K562 (cell line): ENCODE results near the gene FCSK. TPM values are rescaled to one million over a fixed set of nuclear protein-coding genes. Genes with fewer than 3 reads are reported as not detected.

ENCODE experiments used
- BRD9 ChIP-seq: fragments of 450-650 bp; IDR thresholded peaks from 2 replicates; pipeline ENCODE4 v1.6.1; 2018; ENCODE audit warnings: low read depth; ENCODE audit not compliant: partially characterized antibody
- CREB5 ChIP-seq: fragments of 250-450 bp; sonication (Bioruptor Pico); IDR thresholded peaks from 2 replicates; pipeline ENCODE4 v1.5.0; 2020; ENCODE audit warnings: mild to moderate bottlenecking
- DDX20 ChIP-seq: fragments of 450-650 bp; IDR thresholded peaks from 2 replicates; pipeline ENCODE4 v1.6.1; 2016; ENCODE audit warnings: missing genetic modification characterization, low read depth, mild to moderate bottlenecking, missing compliant biosample characterization, moderate library complexity
- DMBX1 ChIP-seq: fragments of 250-450 bp; sonication (Bioruptor Pico); IDR thresholded peaks from 2 replicates; pipeline ENCODE4 v1.8.0; 2022; ENCODE audit warnings: inconsistent platforms, mild to moderate bottlenecking, moderate library complexity, borderline replicate concordance
- E2F3 ChIP-seq: fragments of 250-450 bp; sonication (Bioruptor Pico); IDR thresholded peaks from 2 replicates; pipeline ENCODE4 v1.4.0; 2020; ENCODE audit warnings: mild to moderate bottlenecking
- FOXJ3 ChIP-seq: sonication (generic); formaldehyde crosslinking; IDR thresholded peaks from 2 replicates; pipeline ENCODE4 v1.4.0; 2020; ENCODE audit warnings: mild to moderate bottlenecking, missing genetic modification reagents
- FOXK1 ChIP-seq: sonication (generic); formaldehyde crosslinking; IDR thresholded peaks from 2 replicates; pipeline ENCODE4 v1.8.0; 2022; ENCODE audit warnings: missing genetic modification reagents, mild to moderate bottlenecking, borderline replicate concordance
- GATA2 ChIP-seq: sonication (generic); formaldehyde crosslinking; IDR thresholded peaks from 2 replicates; pipeline ENCODE4 v1.4.0; 2020; ENCODE audit warnings: mild to moderate bottlenecking, missing genetic modification reagents
- HSF4 ChIP-seq: fragments of 250-450 bp; sonication (Bioruptor Pico); IDR thresholded peaks from 2 replicates; pipeline ENCODE4 v2.1.2; 2022; ENCODE audit warnings: mild to moderate bottlenecking, moderate library complexity, borderline replicate concordance
- MYC ChIP-seq, 2 experiments: fragments of 250-450 bp in 1 of 2; sonication (Bioruptor Pico) in 1 of 2; IDR thresholded peaks; 2 replicates each; pipeline versions ENCODE4 v1.5.1 to v1.6.1; 2012 to 2021; ENCODE audit warnings: low read depth in 2 of 2, borderline replicate concordance in 1 of 2, improper control_type of control experiment in 1 of 2, low read length in 1 of 2, mild to moderate bottlenecking in 1 of 2, moderate library complexity in 1 of 2
- MYNN ChIP-seq, 2 experiments: sonication (generic); formaldehyde crosslinking in 1 of 2; IDR thresholded peaks; 2 replicates each; pipeline versions ENCODE4 v1.5.0 to v1.6.1; 2016 to 2020; ENCODE audit warnings: antibody characterized with exemption in 1 of 2, missing genetic modification reagents in 1 of 2
- PCBP2 ChIP-seq: fragments of 200-400 bp; formaldehyde crosslinking; IDR thresholded peaks from 2 replicates; pipeline ENCODE4 v1.6.1; 2018; ENCODE audit warnings: low read length, low read depth, mild to moderate bottlenecking, moderate library complexity; ENCODE audit not compliant: poor library complexity, severe bottlenecking
- PML ChIP-seq: IDR thresholded peaks from 2 replicates; pipeline ENCODE4 v1.6.1; 2012; ENCODE audit warnings: low read length, inconsistent platforms
- RCOR1 ChIP-seq, 2 experiments: IDR thresholded peaks; 2 replicates each; pipeline ENCODE4 v1.6.1; 2012; ENCODE audit warnings: low read depth in 2 of 2, low read length in 2 of 2, borderline replicate concordance in 1 of 2, improper control_type of control experiment in 1 of 2
- SP2 ChIP-seq: IDR thresholded peaks from 2 replicates; pipeline ENCODE4 v1.6.1; 2011; ENCODE audit warnings: mild to moderate bottlenecking, low read depth, low read length, moderate library complexity; ENCODE audit not compliant: poor library complexity, severe bottlenecking; ENCODE audit errors: extremely low read depth
- TFAP4 ChIP-seq: sonication (generic); formaldehyde crosslinking; IDR thresholded peaks from 2 replicates; pipeline ENCODE4 v1.8.0; 2022; ENCODE audit warnings: missing genetic modification reagents, mild to moderate bottlenecking, moderate library complexity, borderline replicate concordance
- YY1 ChIP-seq, 3 experiments: IDR thresholded peaks; 2 replicates each; pipeline ENCODE4 v1.6.1; 2011; ENCODE audit warnings: low read length in 2 of 3, mild to moderate bottlenecking in 2 of 3, moderate library complexity in 2 of 3, borderline replicate concordance in 1 of 3, control low read depth in 1 of 3, low read depth in 1 of 3; ENCODE audit not compliant: insufficient read depth in 3 of 3, insufficient replicate concordance in 2 of 3, control insufficient read depth in 1 of 3, insufficient read length in 1 of 3; ENCODE audit errors: extremely low read depth in 1 of 3
- ZNF717 ChIP-seq: fragments of 250-450 bp; sonication (Bioruptor Pico); IDR thresholded peaks from 2 replicates; pipeline ENCODE4 v1.5.0; 2021
- polyA plus RNA-seq, 8 experiments: library from polyadenylated mRNA; depleted of rRNA in 4 of 8; stranded (reverse) in 5 of 8; unstranded in 3 of 8; fragments of >200 nt; fragmentation: Nextera tagmentation in 2 of 8; fragmentation: Illumina TruSeq in 1 of 8; extraction: Ambion mirVana in 2 of 8; extraction: Trizol in 1 of 8; gene quantifications; 2 replicates each; pipeline versions ENCODE4 v1.2.1 to v1.2.3, GENCODE V29; 2011 to 2014; ENCODE audit warnings: inconsistent platforms in 1 of 8, missing spikeins in 1 of 8
- total RNA-seq, 7 experiments: library from RNA; depleted of rRNA in 6 of 7; stranded (reverse); fragments of >200 nt in 6 of 7; fragmentation: Illumina TruSeq in 2 of 7; extraction: Trizol in 2 of 7; gene quantifications; 2 replicates each; pipeline versions ENCODE4 v1.2.1 to v1.2.3, GENCODE V29; 2011 to 2021; ENCODE audit warnings: low replicate concordance in 1 of 7
- TF ChIP-seq, protein P1 (sequence below): IDR thresholded peaks from 2 replicates; pipeline ENCODE4 v1.6.1; 2011; ENCODE audit warnings: borderline replicate concordance, low read depth, mild to moderate bottlenecking, moderate library complexity, low read length; ENCODE audit not compliant: insufficient read depth, poor library complexity, severe bottlenecking

The FCSK gene
- total and polyA plus RNA-seq, 9 of the 15 experiments (the other 6 are each of a cell fraction or from before 2014, with no cell fraction given): 0.92 to 18.6 (median 8.3) TPM

DNA sequence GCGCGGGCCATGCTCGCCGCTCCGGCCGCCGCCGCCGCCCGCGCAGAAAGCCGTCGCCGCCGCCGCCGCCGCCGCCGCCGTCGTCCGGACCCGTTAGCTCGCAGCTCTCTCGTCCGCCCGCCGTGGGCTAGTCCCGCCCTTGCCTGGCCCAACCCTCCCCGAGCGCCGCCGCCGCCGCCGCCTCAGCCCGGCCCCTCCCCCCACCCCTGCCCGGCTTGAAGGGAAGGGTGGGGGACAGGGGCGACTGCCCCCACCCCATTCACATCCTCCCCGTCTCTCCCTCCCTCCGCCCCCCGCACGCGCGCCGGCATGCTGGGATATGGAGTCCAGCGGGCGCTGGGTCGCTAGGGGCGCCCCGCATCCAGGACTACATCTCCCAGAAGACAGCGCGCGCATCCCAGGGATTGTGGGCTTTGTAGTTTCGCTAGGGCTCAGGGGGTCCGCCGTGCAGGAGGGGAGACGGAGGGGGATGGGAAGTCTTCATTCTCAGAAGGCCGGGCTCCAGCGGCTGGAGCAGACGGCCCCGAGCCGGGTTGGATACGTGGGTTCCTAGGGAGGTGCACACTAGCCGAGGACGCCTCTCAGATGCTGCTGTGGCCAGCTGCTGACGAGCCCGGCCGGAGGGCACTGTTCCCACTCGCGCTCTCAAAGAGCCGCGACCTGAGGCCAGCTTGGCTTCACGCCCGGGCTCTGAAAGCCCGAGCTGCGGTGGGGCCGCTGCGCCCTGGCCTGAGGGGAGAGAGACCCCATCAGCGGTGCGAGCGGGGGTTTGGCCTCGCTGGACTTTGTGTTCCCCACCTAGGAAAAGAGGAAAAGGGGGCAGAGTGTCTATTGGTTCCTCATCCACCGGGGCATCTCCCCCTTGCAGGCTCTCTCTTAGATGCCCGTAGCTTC, 15.2 kb upstream of the FCSK start, which contains the start of gene ST3GAL2 (continued):
- TF ChIP-seq BRD9: no peak
- TF ChIP-seq GATA2 (CRISPR knock-in tag): no peak
- peak; percentile 95; the same call in 1 of the 2 replicates for TF ChIP-seq DMBX1 (CRISPR knock-in tag)
- TF ChIP-seq YY1 (IDR thresholded peaks at IDR 0.05; ENCODE audit: borderline replicate concordance in 1 of 3, control insufficient read depth in 1 of 3, extremely low read depth in 1 of 3, insufficient read depth in 3 of 3, insufficient read length in 1 of 3, insufficient replicate concordance in 2 of 3, low read depth in 1 of 3, low read length in 2 of 3): peak in 2 of 3 experiments; percentile 55
- no peak for TF ChIP-seq PCBP2
- TF ChIP-seq DDX20 (tag): 0 out of 2 replicates have a peak, but pooled peaks have one; percentile 33
- TF ChIP-seq E2F3: peak; percentile 50; the same call in 1 of the 2 replicates
- peak in 1 of 2 experiments; percentile 20; a peak in 1 of 4 replicates for TF ChIP-seq RCOR1 (IDR thresholded peaks at IDR 0.05; ENCODE audit: borderline replicate concordance in 1 of 2, low read depth in 2 of 2, low read length in 2 of 2)
- peak; percentile 89 for TF ChIP-seq TFAP4 (CRISPR knock-in tag)
- no peak for TF ChIP-seq ZNF717 (CRISPR knock-in tag)
- TF ChIP-seq SP2: no peak
- TF ChIP-seq HSF4 (CRISPR knock-in tag): peak; percentile 61; the same call in 1 of the 2 replicates
- TF ChIP-seq FOXK1 (CRISPR knock-in tag): no peak
- TF ChIP-seq MYNN (IDR thresholded peaks at IDR 0.05): no peak
- no peak for TF ChIP-seq MYNN (CRISPR knock-in tag; IDR thresholded peaks at IDR 0.05)
- TF ChIP-seq PML: no peak
- TF ChIP-seq, protein P1, sequence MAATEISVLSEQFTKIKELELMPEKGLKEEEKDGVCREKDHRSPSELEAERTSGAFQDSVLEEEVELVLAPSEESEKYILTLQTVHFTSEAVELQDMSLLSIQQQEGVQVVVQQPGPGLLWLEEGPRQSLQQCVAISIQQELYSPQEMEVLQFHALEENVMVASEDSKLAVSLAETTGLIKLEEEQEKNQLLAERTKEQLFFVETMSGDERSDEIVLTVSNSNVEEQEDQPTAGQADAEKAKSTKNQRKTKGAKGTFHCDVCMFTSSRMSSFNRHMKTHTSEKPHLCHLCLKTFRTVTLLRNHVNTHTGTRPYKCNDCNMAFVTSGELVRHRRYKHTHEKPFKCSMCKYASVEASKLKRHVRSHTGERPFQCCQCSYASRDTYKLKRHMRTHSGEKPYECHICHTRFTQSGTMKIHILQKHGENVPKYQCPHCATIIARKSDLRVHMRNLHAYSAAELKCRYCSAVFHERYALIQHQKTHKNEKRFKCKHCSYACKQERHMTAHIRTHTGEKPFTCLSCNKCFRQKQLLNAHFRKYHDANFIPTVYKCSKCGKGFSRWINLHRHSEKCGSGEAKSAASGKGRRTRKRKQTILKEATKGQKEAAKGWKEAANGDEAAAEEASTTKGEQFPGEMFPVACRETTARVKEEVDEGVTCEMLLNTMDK: peak; percentile 13
- TF ChIP-seq MYC (IDR thresholded peaks at IDR 0.05; ENCODE audit: low read depth, low read length): 0 out of 2 replicates have a peak, but pooled peaks have one; percentile 26
- TF ChIP-seq MYC (CRISPR knock-in tag; IDR thresholded peaks at IDR 0.05; ENCODE audit: borderline replicate concordance, low read depth): 0 out of 2 replicates have a peak, but pooled peaks have one; percentile 59
- TF ChIP-seq CREB5 (CRISPR knock-in tag): no peak
- no peak for TF ChIP-seq FOXJ3
